Stimulated activated naive CD4-positive, alpha-beta T cell treated with Interleukin-2 at 50 U/mL for 16 hours (primary cell): ENCODE results near the gene SLC16A9.
"Not testable (repeated sequence)": the region's sequence is repeated elsewhere in the genome, so short reads cannot be mapped to it uniquely, and the experiment has no call there.

Source experiments
- DNase-seq: peaks from one replicate; lab custom pipeline; 2025; lab: John Stamatoyannopoulos, UW

Gene SLC16A9

GRCh38 chr10:59675812-59676211 is 33.8 kb downstream of the SLC16A9 start:
- DNase-seq: no peak

DNA sequence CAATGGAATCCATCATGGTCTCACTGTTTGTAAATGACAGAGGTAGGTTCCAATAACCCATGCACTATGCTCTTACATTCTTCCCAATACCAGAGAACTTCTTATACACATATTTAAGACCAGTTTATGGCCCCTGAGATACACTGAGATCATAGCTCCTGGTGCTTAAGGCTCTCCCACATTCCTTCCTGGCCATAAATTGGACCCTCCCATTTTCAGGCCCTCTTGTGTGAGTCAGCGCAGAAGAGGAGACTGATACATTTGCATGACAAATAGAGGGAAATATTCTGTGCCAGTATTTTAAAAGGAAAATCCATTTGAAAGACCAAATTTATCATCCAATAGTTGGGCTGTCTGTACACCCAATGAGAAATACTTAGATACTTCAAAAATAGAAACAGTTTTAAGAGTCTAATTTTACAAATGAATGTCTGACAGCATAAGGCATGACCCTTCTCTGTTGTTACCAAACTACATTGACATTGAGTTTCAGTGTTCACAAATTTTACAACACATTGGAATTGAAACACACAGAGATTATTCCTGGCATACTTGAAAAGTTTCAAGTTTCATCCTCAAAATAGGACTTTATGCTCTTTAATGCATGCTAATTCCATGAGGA is 35.3 kb downstream of the SLC16A9 start:
- no peak for DNase-seq

DNA sequence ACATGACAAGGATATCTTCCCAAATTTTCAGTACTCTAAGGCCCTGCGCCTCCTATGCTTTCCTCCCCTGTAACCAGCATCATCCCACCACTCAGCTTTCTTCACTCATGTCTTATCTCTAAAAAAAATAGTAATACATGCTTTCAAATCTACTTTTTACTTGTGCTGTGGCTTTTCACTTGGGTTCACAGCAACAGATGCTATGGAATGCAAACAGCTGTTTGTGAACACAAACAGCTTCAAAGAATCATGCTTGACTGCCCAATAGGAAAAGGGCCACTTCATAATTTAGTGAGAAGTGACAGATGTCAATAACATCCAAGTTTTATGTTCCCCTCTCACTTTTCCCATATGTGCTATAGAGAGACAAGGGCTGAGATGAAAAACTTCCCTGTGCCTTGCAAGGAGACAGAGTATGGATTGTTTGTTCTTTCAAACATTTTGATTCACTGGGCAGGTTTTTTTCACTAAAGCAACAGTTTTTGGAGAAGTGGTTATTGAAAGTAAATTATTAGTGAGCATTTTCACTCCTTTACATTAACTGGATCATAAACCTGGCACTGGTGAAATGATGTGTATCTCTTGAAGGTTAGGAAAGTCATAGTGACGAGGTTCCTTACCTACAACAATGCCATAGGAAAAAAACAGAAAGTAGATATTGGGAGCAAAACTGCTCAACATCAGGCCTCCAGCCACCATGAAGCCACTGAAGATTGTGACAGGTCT is 37.3 kb downstream of the SLC16A9 start:
- no peak for DNase-seq

DNA sequence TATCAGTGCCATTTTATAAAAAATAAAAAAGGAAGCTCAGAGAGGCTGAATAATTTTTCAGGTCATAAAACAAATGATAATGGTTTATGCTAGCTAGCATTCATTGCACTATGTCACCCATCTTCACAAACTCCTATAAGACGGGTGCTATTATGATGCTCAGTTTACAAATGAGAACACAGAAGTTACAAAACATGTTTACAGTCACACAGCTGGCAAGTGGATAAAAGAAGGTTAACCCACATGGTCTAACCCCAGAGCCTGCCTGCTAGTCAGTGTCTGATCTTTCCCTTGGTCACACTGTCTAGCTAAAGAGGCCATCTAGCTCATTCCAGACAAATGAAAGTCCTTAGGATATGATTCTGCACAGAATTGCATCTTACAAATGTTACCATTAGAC is 39.4 kb downstream of the SLC16A9 start:
- DNase-seq: no peak

- no peak for DNase-seq
Measured at GRCh38 chr10:59668096-59668495, 41.6 kb downstream of the SLC16A9 start.

GRCh38 chr10:59666310-59666709 is 43.3 kb downstream of the SLC16A9 start:
- DNase-seq: no peak

DNA sequence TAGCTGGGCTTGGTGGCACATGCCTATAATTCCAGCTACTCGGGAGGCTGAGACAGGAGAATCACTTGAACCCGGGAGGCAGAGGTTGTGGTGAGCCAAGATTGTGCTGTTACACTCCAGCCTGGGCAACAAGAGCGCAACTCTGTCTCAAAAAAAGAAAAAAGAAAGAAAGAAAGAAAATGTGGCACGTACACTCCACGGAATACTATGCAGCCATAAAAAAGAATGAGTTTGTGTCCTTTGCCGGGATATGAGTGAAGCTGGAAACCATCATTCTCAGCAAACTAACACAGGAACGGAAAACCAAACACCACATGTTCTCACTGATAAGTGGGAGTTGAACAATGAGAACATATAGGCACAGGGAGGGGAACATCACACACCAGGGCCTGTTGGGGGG is 46.4 kb downstream of the SLC16A9 start:
- not testable (repeated sequence) for DNase-seq

DNA sequence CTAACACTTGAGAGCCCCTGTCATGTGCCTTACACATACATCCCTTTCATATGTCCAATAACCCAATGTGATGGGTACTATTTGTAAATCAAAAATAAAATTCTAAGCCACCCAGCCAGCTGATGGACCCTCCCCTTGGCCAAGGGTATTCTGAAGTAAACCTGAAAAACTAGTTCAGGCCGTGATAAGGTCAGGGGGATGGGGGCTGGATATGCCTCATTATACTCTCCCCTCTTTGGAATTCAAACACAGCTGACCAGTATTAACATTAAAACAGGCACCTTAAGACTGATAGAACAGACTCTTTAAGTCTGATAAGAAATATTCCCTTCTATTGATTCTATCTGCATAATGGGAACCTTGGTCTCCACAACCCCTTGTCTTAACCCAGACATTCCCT is 51.9 kb downstream of the SLC16A9 start:
- no peak for DNase-seq

DNA sequence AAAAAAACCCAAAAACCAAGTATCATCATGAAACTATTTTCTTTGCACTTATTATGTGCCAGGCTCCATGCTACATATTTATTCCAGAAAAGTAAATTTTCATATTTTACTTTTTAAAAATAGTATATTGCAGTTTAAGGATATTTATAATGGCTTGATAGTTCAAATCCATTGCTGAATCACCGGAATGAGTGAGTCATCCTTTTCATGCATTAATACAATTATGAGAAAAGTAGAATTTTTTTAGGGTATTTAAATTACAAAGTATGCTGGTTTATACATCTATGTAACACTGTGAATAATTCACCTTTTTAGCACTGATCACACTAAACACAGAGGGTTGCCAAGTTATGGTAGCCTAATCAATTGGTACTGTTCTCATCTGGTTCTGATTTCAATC is 54.3 kb downstream of the SLC16A9 start:
- no peak for DNase-seq

DNA sequence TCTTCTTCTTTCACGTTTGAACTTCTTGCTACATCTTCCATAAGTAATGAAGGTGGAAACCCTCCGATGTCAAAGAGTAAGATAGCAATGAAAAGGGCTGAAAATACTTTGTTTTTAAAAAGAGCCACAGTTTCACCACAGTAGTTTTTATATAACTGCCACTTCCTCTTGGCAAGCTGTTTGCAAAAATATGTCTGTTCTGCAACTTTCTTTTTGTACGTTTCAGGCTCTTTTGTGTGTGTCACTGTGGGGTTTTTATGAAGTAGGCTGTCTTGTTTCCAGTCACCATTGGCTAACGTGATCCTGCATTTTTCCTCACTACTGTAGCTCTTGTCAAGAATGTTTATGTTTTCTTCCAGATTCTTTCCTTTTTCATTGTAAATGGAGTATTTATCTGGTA is 55.6 kb downstream of the SLC16A9 start:
- DNase-seq: no peak

DNA sequence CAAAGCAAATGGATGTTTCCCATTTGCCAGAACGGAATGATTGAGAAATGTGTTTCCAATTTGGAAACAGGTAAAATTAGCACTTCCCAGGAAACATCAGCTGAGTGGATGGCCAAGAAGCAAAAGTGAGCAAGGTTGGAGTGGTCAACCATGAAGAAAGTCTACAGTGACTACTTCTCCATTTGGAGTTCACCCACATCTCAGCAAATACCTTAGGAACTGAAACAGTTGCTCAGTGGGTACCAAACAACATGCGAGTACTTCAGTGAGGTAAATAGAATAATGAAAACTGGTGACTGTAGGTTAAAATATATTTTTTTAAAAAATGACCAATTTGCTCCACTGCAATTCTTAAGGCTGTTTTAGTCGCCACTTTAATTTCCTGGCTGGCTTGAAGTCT is 57.7 kb downstream of the SLC16A9 start:
- DNase-seq: no peak

DNA sequence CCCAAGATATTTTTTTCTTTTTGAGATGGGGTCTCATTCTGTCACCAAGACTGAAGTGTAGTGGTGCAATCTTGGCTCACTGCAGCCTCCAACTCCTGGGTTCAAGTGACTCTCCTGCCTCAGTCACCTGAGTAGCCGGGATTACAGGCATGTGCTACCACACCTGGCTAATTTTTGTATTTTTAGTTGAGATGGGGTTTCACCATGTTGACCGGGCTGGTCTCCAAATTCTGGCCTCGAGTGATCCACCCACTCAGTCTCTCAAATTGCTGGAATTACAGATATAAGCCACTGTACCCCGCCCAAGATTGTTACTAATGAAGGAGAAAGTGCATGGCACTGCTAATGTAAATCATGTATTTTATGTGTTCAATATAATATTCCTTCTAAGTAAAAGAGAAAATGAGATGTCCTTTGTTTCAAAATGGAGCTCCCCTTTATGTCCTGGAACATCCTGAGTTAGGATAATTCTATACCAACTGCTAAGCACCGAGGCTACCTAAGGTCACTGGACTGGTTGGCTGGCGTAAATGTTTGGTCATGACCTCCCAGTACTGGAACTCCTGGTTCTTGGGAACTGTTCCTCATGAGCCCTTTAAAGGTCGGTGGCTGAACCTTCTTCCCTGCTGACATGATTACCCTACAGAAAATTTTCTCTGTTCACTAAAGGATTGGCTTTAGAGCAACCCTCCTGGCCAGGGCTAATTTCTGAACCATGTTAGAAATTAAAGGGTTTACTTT is 59.9 kb downstream of the SLC16A9 start:
- DNase-seq: no peak

DNA sequence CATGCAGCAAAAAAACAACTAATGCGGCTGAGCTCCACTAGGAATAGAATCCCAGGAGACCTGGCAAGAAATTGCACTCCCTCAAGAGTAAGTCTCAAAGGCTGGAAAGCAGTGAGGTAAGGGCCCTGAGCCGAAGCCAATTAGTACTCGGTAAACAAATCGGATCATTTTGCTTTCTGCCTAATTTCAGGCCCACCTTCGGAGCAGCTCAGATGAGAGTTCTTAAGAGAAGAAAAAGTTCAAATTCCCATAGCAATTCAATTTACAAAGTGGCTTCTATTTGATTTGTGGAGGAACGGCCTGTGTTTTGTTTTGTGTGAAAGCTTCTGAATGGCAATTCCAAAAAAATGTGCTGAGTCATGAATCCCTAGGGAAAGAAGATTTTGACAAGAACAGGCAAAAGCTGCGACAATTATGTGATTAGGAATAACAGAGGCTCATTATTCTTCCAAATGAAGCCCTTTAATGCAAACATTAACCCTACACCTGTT is 60.9 kb downstream of the SLC16A9 start:
- DNase-seq: no peak

- no peak for DNase-seq
Measured at GRCh38 chr10:59644841-59645240, 64.8 kb downstream of the SLC16A9 start.

DNA sequence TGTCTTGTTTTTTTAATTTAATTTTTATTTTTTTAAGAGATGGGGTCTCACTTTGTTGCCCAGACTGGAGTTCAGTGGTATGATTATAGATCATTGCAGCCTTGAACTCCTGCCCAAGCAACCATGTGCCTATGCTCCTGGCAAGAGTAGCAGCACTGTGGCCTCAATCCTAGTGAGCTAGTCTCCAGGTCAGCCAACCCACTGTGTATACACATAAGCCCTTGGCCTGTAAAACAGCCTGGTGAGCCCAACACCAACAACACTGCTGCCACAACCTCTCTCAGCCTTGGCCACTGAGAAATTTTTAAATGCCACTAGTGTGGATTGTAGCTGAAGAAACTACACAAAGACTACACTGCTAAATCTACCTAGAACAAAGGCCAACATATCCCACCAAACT is 68.0 kb downstream of the SLC16A9 start:
- not testable (repeated sequence) for DNase-seq

GRCh38 chr10:59635502-59636290 is 74.0 kb downstream of the SLC16A9 start:
- DNase-seq: no peak

GRCh38 chr10:59634102-59634501 is 75.5 kb downstream of the SLC16A9 start:
- no peak for DNase-seq

DNA sequence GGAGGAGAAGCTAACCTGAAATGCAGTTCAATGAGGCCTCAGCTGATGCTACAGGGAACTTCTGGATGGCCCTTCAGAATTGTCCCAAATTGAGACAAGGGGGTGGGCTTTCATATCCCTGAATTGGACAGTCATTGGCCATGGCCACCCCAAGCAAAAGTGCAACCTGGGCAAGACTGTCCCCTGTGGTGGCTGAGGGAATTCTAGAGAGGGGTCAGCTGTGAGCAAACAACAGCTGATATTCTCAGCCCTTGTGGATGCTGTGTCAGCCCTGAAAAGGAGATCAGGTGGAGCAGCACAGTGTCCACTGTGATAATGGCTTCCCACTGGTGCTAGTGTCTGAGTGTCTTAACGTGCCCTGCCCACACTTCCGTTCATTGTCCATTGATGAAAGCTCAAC is 76.6 kb downstream of the SLC16A9 start:
- no peak for DNase-seq

GRCh38 chr10:59631882-59632807 is 77.5 kb downstream of the SLC16A9 start:
- no peak for DNase-seq

DNA sequence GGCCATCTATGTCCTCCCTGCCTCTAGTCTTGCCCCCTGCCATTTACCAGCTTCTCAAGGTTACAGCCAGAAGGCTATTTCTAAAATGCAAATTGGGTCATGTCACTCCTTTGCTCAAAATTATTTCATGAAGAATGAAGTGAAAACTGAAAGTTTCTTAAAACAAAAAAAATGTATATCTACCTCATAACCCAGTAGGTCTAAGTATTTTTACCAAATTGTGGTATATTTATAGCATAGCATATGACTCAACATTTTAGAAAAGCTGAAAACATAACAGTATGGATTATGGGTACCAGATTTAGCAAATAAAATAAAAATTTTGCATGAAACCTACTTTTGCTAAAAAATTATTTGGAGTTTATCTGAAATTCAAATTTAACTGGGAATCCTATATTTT is 78.4 kb downstream of the SLC16A9 start:
- no peak for DNase-seq

DNA sequence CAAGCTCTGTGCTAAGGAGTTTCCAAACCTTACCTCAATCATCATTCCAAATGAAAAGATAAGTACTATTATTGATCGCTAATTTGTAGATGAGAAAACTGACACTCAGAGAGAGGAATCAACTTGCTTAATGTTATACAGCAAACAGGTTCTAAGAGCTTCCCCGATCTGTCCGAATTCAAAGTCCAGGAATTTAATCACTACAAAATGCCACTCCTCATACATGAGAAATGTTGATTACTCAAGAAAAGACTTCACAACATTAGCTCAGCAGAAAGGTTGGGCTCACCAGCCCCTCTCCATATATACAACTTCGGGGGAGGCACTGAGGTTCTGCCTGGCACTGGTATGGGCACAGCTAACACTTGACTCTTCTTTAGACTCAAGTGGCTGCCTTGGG is 80.7 kb downstream of the SLC16A9 start:
- no peak for DNase-seq
